Chondrocyte (in vitro differentiated cells): ENCODE measurements around the gene PEX10. TPM values are rescaled to one million over a fixed set of nuclear protein-coding genes. Genes with fewer than 3 reads are reported as not detected.
A peak's percentile ranks its signal among the peaks of the same experiment; 100 is the strongest.

Experiments
- DNase-seq: peaks from one replicate; pipeline ENCODE4 v3.0.0; 2021; ENCODE audit warnings: mixed read lengths, low spot score
- H3K27ac Mint-ChIP-seq: one replicate; pipeline ENCODE4 v1.8.0; 2021; ENCODE audit warnings: mild to moderate bottlenecking, moderate library complexity, mixed read lengths; ENCODE audit not compliant: unreplicated experiment
- H3K27me3 Mint-ChIP-seq: 2 replicates; pipeline ENCODE4 v1.8.0; 2021; ENCODE audit warnings: low read depth, mixed read lengths
- H3K36me3 Mint-ChIP-seq: 2 replicates; pipeline ENCODE4 v1.8.0; 2021; ENCODE audit warnings: low read depth, mixed read lengths
- H3K4me1 Mint-ChIP-seq: 2 replicates; pipeline ENCODE4 v1.8.0; 2021; ENCODE audit warnings: low read depth, mild to moderate bottlenecking, mixed read lengths
- H3K4me3 Mint-ChIP-seq: one replicate; pipeline ENCODE4 v1.8.0; 2021; ENCODE audit warnings: mild to moderate bottlenecking, moderate library complexity, mixed read lengths; ENCODE audit not compliant: unreplicated experiment
- H3K9me3 Mint-ChIP-seq: 2 replicates; pipeline ENCODE4 v1.8.0; 2021; ENCODE audit warnings: low read depth, mixed read lengths
- total RNA-seq: library from RNA; stranded (reverse); gene quantifications from 3 replicates; pipeline ENCODE4 v1.2.1, GENCODE V29; 2021
- TF ChIP-seq, protein P1 (sequence below): fragments of 200-600 bp; sonication (generic); IDR thresholded peaks from 2 replicates; pipeline ENCODE4 v1.5.0; 2021; ENCODE audit warnings: antibody characterized with exemption, mild to moderate bottlenecking, moderate library complexity

The PEX10 gene
- total RNA-seq, 1 donor from 2014 or later, result 23.4 TPM

DNA sequence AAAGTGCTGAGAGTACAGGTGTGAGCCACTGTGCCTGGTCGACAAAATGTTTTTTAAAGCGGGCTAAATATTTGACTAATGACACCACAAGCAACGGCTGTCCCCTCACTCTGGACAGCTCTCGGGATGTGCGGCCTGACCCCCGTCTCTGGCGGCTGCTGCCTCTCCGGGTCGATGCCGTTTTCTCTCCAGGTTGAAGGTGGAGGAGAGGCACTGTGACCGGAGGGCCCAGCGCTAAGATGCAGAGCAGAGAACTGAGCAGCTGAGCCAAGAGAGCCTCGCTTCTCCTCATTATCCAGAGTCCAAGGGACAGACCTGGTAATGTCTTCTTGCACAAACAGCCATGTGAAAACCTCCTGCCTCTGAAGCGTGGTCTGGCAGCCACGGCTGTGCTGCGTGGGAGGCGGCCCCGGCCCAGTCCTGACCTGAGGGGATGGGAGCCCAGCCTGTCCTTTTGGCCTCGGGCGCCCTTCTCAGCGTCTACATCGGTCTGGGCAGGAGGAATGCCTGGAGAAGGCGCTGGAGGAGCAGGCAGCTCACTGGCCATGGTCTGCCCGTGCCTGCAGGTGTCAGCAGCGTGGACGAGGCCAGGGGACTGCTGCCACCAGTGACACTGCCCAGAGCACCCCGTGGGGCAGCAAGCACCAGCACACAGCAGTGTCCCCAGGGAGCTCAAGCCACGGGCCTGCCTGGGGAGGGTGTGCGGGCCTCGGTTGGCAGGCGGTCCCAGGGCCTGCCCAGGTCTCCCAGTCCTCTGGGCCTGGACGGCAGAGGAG lies 31.4 kb downstream of the PEX10 start:
- H3K9me3 Mint-ChIP-seq, result no peaks in the 10 kb centered on the region
- H3K36me3 Mint-ChIP-seq, result no peaks in the 10 kb centered on the region
- DNase-seq, result peak; percentile 82
- H3K27me3 Mint-ChIP-seq, result no peaks in the 10 kb centered on the region
- no peaks in the 10 kb centered on the region for H3K4me1 Mint-ChIP-seq
- no peak overlapping the region for H3K27ac Mint-ChIP-seq
- TF ChIP-seq, protein P1, sequence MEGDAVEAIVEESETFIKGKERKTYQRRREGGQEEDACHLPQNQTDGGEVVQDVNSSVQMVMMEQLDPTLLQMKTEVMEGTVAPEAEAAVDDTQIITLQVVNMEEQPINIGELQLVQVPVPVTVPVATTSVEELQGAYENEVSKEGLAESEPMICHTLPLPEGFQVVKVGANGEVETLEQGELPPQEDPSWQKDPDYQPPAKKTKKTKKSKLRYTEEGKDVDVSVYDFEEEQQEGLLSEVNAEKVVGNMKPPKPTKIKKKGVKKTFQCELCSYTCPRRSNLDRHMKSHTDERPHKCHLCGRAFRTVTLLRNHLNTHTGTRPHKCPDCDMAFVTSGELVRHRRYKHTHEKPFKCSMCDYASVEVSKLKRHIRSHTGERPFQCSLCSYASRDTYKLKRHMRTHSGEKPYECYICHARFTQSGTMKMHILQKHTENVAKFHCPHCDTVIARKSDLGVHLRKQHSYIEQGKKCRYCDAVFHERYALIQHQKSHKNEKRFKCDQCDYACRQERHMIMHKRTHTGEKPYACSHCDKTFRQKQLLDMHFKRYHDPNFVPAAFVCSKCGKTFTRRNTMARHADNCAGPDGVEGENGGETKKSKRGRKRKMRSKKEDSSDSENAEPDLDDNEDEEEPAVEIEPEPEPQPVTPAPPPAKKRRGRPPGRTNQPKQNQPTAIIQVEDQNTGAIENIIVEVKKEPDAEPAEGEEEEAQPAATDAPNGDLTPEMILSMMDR, result no peak
- no peak overlapping the region for H3K4me3 Mint-ChIP-seq

DNA sequence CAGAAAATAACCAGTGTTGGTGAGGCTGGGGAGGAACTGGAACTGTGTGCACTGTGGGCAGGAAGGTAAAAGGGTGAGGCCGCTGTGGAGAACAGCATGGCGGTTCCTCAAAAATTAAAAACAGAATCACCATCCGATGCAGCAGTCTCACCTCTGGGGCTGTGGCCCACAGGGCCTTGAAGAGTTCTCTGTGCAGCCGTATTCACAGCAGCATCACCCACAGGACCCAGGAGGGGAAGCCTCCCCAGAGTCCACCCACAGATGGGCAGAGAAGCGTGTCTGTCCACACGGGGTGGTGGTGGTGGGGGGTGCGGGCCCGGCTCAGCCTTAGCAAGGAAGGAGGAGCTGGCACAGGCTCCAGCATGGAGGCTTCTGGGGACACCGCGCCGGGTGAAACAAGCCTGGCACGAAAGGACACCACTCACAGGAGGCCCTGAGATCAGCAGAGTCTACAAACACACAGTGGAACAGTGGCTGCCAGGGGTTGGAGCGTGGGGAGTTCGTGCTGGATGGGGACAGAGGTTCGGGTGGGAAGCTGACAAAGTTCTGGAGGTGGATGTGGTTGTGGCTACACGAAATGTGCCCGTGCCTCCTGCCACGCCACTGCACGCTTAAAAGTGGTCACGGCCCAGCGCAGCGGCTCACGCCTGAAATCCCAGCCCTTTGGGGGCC lies 32.5 kb downstream of the PEX10 start:
- Mint-ChIP-seq H3K27ac (no peak overlapping the region), H3K36me3 (no peaks in the 10 kb centered on the region), H3K4me3 (no peak overlapping the region), H3K4me1 (no peaks in the 10 kb centered on the region), H3K9me3 (no peaks in the 10 kb centered on the region), H3K27me3 (no peaks in the 10 kb centered on the region)
- DNase-seq, result peak; percentile 88
- TF ChIP-seq, protein P1, result no peak

DNA sequence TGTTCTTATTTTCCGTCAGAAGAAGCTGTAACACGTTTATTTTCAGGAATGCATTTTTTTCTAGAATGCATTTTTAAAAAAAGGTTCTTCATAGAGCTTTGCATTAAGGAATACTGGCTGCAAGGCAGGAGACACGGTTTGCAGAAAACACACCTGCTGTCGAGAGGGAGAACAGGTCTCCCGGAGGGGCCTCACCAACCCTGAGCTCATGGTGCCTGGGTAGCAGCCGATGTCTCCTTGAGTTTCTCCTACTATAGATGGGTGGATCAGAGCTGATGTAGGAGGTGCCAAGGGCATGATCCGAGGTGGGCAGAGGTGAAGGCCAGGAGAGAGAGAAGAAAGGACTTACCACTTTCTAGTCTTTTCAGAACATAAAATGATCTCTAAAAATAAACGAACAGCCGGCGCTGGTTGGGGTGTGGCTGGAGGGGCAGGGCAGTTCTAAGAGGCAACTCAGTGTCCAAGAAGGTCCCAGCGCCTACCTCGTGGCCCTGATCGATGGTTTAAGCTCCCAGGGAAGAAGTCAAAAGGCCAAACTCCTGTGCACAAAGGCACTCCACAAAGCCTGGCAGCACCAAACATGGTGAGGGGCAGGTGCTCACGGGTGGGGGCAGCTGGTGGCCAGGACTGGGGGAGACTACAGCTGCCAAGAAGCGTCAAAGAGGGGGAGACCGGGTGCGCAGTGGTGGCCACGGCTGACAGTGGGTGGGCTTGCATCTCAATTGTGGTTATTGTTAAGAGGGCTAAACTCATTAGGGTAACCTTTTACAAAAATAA lies 33.2 kb downstream of the PEX10 start:
- no peaks in the 10 kb centered on the region for H3K4me1 Mint-ChIP-seq
- TF ChIP-seq, protein P1, result no peak
- no peaks in the 10 kb centered on the region for H3K27me3 Mint-ChIP-seq
- peak; percentile 47 for DNase-seq
- no peak overlapping the region for H3K27ac Mint-ChIP-seq
- H3K4me3 Mint-ChIP-seq, result no peak overlapping the region
- no peaks in the 10 kb centered on the region for H3K36me3 Mint-ChIP-seq
- no peaks in the 10 kb centered on the region for H3K9me3 Mint-ChIP-seq

DNA sequence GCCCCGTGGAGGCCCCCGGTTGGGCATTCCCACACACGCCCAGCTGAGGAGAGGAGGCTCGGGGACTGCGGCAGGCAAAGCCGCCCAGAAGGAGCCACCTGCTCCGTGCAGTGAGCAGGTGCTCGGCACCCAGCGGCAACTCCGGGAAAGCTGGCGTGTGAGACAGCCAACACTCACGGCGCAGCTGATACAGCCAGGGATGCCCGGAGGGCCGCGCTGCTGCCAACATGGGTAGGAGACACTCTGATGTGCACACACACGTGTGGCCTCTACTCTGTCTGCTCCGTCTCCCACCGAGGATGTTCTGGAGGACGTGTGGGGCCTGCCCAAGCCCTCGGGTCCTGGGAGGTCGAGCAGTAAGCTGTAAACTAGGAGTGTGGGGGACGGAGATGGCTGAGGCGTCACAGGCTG lies 33.9 kb downstream of the PEX10 start:
- no peak overlapping the region for H3K27ac Mint-ChIP-seq

More for the DNA sequence above, 33.9 kb downstream of the PEX10 start:
- no peak overlapping the region for H3K4me3 Mint-ChIP-seq
- H3K36me3 Mint-ChIP-seq, result no peaks in the 10 kb centered on the region
- DNase-seq, result peak; percentile 86
- H3K4me1 Mint-ChIP-seq, result no peaks in the 10 kb centered on the region
- TF ChIP-seq, protein P1, result no peak
- no peaks in the 10 kb centered on the region for H3K9me3 Mint-ChIP-seq
- H3K27me3 Mint-ChIP-seq, result no peaks in the 10 kb centered on the region
